GM12878 (cell line): ENCODE data around the gene KPTN. TPM values are rescaled to one million over a fixed set of nuclear protein-coding genes. Genes with fewer than 3 reads are reported as not detected.

Experiments used
- ATAC-seq: fragments of 200-7000 bp; cut with Tn5 transposase; 3 replicates; pipeline ENCODE4 v1.9.1; 2020; ENCODE audit warnings: mild to moderate bottlenecking, moderate library complexity
- BruUV-seq: library from RNA; stranded (reverse); fragments of 400-500 nt; replicated peaks from 2 replicates; lab custom pipeline; 2021; lab: Mats Ljungman, UMichigan
- CTCF ChIA-PET: fragments of 300-600 bp; sonication (Branson Sonifier 250); formaldehyde crosslinking; extraction: SDS; loops from one replicate; lab custom pipeline; 2021; ENCODE audit warnings: inconsistent platforms; lab: Yijun Ruan, JAX
- POLR2A ChIA-PET: fragments of 350-600 bp; formaldehyde crosslinking; extraction: SDS; loops from one replicate; lab custom pipeline; 2021; ENCODE audit warnings: inconsistent platforms; lab: Charles Lee
- RAD21 ChIA-PET: fragments of 300-600 bp; sonication (Branson Sonifier 250); formaldehyde crosslinking; loops from one replicate; lab custom pipeline; 2023; ENCODE audit warnings: antibody characterized with exemption; ENCODE audit not compliant: unreplicated experiment; lab: Charles Lee
- SMC1A ChIA-PET: fragments of 300-600 bp; sonication (Branson Sonifier 250); formaldehyde crosslinking; loops from one replicate; lab custom pipeline; 2023; ENCODE audit not compliant: unreplicated experiment, uncharacterized antibody; lab: Charles Lee
- DNase-seq: peaks from one replicate; pipeline ENCODE4 v3.0.0-alpha.2; 2011; ENCODE audit warnings: low read depth, low spot score
- FAIRE-seq: peaks from 3 replicates; lab custom pipeline; 2011; peaks lifted over from hg19 to GRCh38; lab: Jason Lieb, UNC
- H2AFZ ChIP-seq: 2 replicates; pipeline ENCODE4 v1.6.0; 2011; ENCODE audit warnings: low read depth, low read length, control low read depth; ENCODE audit not compliant: control insufficient read depth
- H3K27ac ChIP-seq: 2 replicates; pipeline ENCODE4 v1.5.1; 2011; ENCODE audit warnings: control low read depth; ENCODE audit not compliant: control insufficient read depth, insufficient read depth
- H3K27me3 ChIP-seq, 2 experiments: replicated peaks in 1 of 2; 2 replicates each; pipeline versions ENCODE4 v1.6.0 to v1.6.1; 2011; ENCODE audit warnings: low read length in 1 of 2; ENCODE audit not compliant: control insufficient read depth in 2 of 2, insufficient read depth in 2 of 2
- H3K36me3 ChIP-seq, 2 experiments: 2 replicates each; pipeline ENCODE4 v1.5.1; 2011; ENCODE audit warnings: low read length in 1 of 2; ENCODE audit not compliant: control insufficient read depth in 2 of 2, insufficient read depth in 2 of 2
- H3K4me1 ChIP-seq: 2 replicates; pipeline ENCODE4 v1.6.1; 2011; ENCODE audit warnings: mild to moderate bottlenecking, low read length, moderate library complexity, mixed read lengths; ENCODE audit not compliant: control insufficient read depth, insufficient read depth
- H3K4me2 ChIP-seq: 2 replicates; pipeline ENCODE4 v1.6.0; 2011; ENCODE audit warnings: control low read depth; ENCODE audit not compliant: control insufficient read depth, insufficient read depth
- H3K4me3 ChIP-seq: fragments of 200-600 bp; sonication (generic); 2 replicates; pipeline ENCODE4 v1.5.1; 2016
- H3K79me2 ChIP-seq: 2 replicates; pipeline ENCODE4 v1.6.0; 2011; ENCODE audit warnings: low read length; ENCODE audit not compliant: control insufficient read depth, insufficient read depth
- H3K9ac ChIP-seq: 2 replicates; pipeline ENCODE4 v1.8.0; 2011; ENCODE audit warnings: low read length, control low read depth, mixed read lengths; ENCODE audit not compliant: control insufficient read depth, insufficient read depth
- H3K9me3 ChIP-seq: replicated peaks from 3 replicates; pipeline ENCODE4 v1.5.1; 2011; ENCODE audit warnings: mild to moderate bottlenecking, low read length; ENCODE audit not compliant: control insufficient read depth, insufficient read depth
- H4K20me1 ChIP-seq: 2 replicates; pipeline ENCODE4 v1.6.0; 2011; ENCODE audit not compliant: control insufficient read depth, insufficient read depth
- EGR1 ChIP-seq, 2 experiments: IDR thresholded peaks; 1 replicate in 1 of 2; 2 replicates in 1 of 2; pipeline ENCODE4 v1.6.1; 2011 to 2012; ENCODE audit warnings: low read depth in 2 of 2, low read length in 2 of 2, borderline replicate concordance in 1 of 2, mild to moderate bottlenecking in 1 of 2, moderate library complexity in 1 of 2
- FOXM1 ChIP-seq: IDR thresholded peaks from 2 replicates; pipeline ENCODE4 v1.6.1; 2012; ENCODE audit warnings: low read depth, mild to moderate bottlenecking, inconsistent platforms, low read length, moderate library complexity
- JUND ChIP-seq: IDR thresholded peaks from 2 replicates; pipeline ENCODE4 v1.6.1; 2012; ENCODE audit warnings: low read depth, mild to moderate bottlenecking, low read length, improper control_type of control experiment, moderate library complexity
- POU2F2 ChIP-seq: IDR thresholded peaks from 3 replicates; pipeline ENCODE4 v1.6.1; 2011; ENCODE audit warnings: low read depth, mild to moderate bottlenecking, low read length, borderline replicate concordance
- SMAD1 ChIP-seq: fragments of 450-650 bp; IDR thresholded peaks from 2 replicates; pipeline ENCODE4 v1.6.1; 2018; ENCODE audit warnings: mild to moderate bottlenecking, low read depth; ENCODE audit not compliant: partially characterized antibody
- WGBS: methylation state at CpG from one replicate; pipeline ENCODE4 v1.1.6; 2016; ENCODE audit warnings: low lambda C conversion rate; ENCODE audit not compliant: insufficient replicate concordance, insufficient coverage; ENCODE audit errors: missing lambda C conversion rate; 5-methylcytosine and 5-hydroxymethylcytosine counted together
- in situ Hi-C: fragments of 300-500 bp; cut with MboI; formaldehyde crosslinking; loops from 9 replicates; pipeline ENCODE4 v1.14.3; 2018; ENCODE audit warnings: mixed read lengths
- intact Hi-C: fragments of 100-400 bp; cut with micrococcal nuclease; formaldehyde crosslinking; loops from one replicate; pipeline ENCODE4 v1.14.2; 2022; ENCODE audit not compliant: unreplicated experiment
- polyA plus RNA-seq, 11 experiments: library from polyadenylated mRNA; depleted of rRNA in 4 of 11; unstranded in 6 of 11; stranded (reverse) in 5 of 11; fragments of >200 nt; fragmentation: Nextera tagmentation in 4 of 11; fragmentation: Illumina TruSeq in 1 of 11; extraction: Ambion mirVana in 4 of 11; extraction: Trizol in 1 of 11; gene quantifications; 1 replicate in 1 of 11; 2 replicates in 10 of 11; pipeline versions ENCODE4 v1.2.1 to v1.2.3, GENCODE V29; 2011 to 2016; ENCODE audit warnings: inconsistent platforms in 2 of 11, missing spikeins in 2 of 11, low read depth in 1 of 11
- total RNA-seq, 4 experiments: library from RNA; depleted of rRNA in 3 of 4; stranded (reverse); fragments of >200 nt in 3 of 4; fragmentation: Illumina TruSeq in 1 of 4; extraction: Trizol in 1 of 4; gene quantifications; 2 replicates each; pipeline versions ENCODE4 v1.2.1 to v1.2.3, GENCODE V29; 2013 to 2021
- TF ChIP-seq, protein P1 (sequence below): IDR thresholded peaks from 2 replicates; pipeline ENCODE4 v1.6.1; 2011; ENCODE audit warnings: mild to moderate bottlenecking, low read depth, low read length, moderate library complexity; ENCODE audit not compliant: insufficient replicate concordance
- TF ChIP-seq, protein P2 (sequence below): fragments of 450-650 bp; IDR thresholded peaks from 2 replicates; pipeline ENCODE4 v1.6.1; 2017; ENCODE audit warnings: borderline replicate concordance
- TF ChIP-seq, protein P3 (sequence below): IDR thresholded peaks from 2 replicates; pipeline ENCODE4 v1.6.1; 2012; ENCODE audit warnings: mild to moderate bottlenecking, low read depth, low read length

KPTN gene
- total and polyA plus RNA-seq, 10 of the 15 experiments (the other 5 are each of a cell fraction or from before 2014, with no cell fraction given), result 0.60 to 10.1 (median 6.0) TPM

DNA sequence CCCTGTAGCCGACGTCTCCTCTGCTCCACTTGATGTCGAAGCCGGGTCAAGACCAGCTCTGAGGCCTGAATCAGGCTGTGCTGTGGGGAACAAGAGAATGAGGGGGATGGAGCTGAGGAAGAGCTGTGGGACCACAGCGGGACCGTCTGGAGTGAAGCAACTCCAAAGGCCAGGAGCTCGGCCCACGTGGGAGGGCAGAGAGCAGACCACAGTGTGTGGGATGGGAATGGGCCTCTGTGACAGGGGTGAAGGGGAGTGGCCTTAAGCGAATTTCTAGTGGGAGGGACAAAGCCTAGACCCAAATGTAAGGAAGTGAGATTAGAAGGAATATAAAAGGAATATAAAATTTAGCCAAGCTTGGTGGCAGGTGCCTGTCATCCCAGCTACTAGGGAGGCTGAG lies 8.6 kb downstream of the KPTN start:
- ChIA-PET POLR2A (no interaction called here), CTCF (interaction anchor here (1.1 kb wide), 1 partner anchor 135 kb away, joined by 3 read pairs; no protein-coding TSS in a partner anchor)
- no TSS peak for BruUV-seq

More for the DNA sequence above, 8.6 kb downstream of the KPTN start:
- DNase-seq (no peak), ATAC-seq (no peak), FAIRE-seq (no peak)
- Histone ChIP-seq H3K9me3 (no peaks in the 10 kb centered on the region), H3K36me3 (no peaks in the 10 kb centered on the region), H3K9ac (no peak overlapping the region), H4K20me1 (no peaks in the 10 kb centered on the region), H3K79me2 (no peaks in the 10 kb centered on the region), H2AFZ (no peak overlapping the region), H3K4me3 (no peak overlapping the region), H3K4me2 (no peak overlapping the region), H3K4me1 (no peaks in the 10 kb centered on the region), H3K27ac (no peak overlapping the region), H3K27me3 (peaks cover 0 to 2% of the 10 kb centered on the region in 2 experiments; a peak in 2 of 4 replicates)
- intact Hi-C loops, result no loop called here
- RAD21 ChIA-PET, result no interaction called here
- TF ChIP-seq FOXM1 (no peak), SMAD1 (no peak), POU2F2 (no peak), JUND (no peak), EGR1 (IDR thresholded peaks at IDR 0.05; ENCODE audit: borderline replicate concordance in 1 of 2, low read depth in 2 of 2, low read length in 2 of 2) (no peak)
- TF ChIP-seq, protein P1, sequence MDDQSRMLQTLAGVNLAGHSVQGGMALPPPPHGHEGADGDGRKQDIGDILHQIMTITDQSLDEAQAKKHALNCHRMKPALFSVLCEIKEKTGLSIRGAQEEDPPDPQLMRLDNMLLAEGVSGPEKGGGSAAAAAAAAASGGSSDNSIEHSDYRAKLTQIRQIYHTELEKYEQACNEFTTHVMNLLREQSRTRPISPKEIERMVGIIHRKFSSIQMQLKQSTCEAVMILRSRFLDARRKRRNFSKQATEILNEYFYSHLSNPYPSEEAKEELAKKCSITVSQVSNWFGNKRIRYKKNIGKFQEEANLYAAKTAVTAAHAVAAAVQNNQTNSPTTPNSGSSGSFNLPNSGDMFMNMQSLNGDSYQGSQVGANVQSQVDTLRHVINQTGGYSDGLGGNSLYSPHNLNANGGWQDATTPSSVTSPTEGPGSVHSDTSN, result no peak
- TF ChIP-seq, protein P2, sequence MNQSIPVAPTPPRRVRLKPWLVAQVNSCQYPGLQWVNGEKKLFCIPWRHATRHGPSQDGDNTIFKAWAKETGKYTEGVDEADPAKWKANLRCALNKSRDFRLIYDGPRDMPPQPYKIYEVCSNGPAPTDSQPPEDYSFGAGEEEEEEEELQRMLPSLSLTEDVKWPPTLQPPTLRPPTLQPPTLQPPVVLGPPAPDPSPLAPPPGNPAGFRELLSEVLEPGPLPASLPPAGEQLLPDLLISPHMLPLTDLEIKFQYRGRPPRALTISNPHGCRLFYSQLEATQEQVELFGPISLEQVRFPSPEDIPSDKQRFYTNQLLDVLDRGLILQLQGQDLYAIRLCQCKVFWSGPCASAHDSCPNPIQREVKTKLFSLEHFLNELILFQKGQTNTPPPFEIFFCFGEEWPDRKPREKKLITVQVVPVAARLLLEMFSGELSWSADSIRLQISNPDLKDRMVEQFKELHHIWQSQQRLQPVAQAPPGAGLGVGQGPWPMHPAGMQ, result no peak
- TF ChIP-seq, protein P3, sequence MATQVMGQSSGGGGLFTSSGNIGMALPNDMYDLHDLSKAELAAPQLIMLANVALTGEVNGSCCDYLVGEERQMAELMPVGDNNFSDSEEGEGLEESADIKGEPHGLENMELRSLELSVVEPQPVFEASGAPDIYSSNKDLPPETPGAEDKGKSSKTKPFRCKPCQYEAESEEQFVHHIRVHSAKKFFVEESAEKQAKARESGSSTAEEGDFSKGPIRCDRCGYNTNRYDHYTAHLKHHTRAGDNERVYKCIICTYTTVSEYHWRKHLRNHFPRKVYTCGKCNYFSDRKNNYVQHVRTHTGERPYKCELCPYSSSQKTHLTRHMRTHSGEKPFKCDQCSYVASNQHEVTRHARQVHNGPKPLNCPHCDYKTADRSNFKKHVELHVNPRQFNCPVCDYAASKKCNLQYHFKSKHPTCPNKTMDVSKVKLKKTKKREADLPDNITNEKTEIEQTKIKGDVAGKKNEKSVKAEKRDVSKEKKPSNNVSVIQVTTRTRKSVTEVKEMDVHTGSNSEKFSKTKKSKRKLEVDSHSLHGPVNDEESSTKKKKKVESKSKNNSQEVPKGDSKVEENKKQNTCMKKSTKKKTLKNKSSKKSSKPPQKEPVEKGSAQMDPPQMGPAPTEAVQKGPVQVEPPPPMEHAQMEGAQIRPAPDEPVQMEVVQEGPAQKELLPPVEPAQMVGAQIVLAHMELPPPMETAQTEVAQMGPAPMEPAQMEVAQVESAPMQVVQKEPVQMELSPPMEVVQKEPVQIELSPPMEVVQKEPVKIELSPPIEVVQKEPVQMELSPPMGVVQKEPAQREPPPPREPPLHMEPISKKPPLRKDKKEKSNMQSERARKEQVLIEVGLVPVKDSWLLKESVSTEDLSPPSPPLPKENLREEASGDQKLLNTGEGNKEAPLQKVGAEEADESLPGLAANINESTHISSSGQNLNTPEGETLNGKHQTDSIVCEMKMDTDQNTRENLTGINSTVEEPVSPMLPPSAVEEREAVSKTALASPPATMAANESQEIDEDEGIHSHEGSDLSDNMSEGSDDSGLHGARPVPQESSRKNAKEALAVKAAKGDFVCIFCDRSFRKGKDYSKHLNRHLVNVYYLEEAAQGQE, result no peak
- in situ Hi-C loops, result no loop called here
- 67% methylated on average over 9 of the region's 9 CpGs for WGBS
- SMC1A ChIA-PET, result interaction anchor here (1.1 kb wide), 1 partner anchor 11 kb away, joined by 3 read pairs; no protein-coding TSS in a partner anchor
